ENCODE data around the gene NEUROD6. TPM values are rescaled to one million over a fixed set of nuclear protein-coding genes. Genes with fewer than 3 reads are reported as not detected.

The NEUROD6 gene
- total RNA-seq, 1 experiment from 2014 or later = not detected

GRCh38 chr7:31320675-31321074 lies 19.9 kb downstream of the NEUROD6 start:
- H3K4me3 Mint-ChIP-seq = no peak overlapping the region
- H3K4me1 Mint-ChIP-seq = peaks cover 3% of the 10 kb centered on the region; the same call in 1 of the 2 replicates
- H3K27ac Mint-ChIP-seq = no peak overlapping the region
- TF ChIP-seq ATF6 (CRISPR knock-in tag; IDR thresholded peaks at IDR 0.05) (no peak), ZNF121 (CRISPR knock-in tag; IDR thresholded peaks at IDR 0.05) (no peak), ATF1 (CRISPR knock-in tag; IDR thresholded peaks at IDR 0.05) (no peak), FOXP4 (CRISPR knock-in tag; IDR thresholded peaks at IDR 0.05) (no peak), ZBTB21 (CRISPR knock-in tag; IDR thresholded peaks at IDR 0.05; ENCODE audit: borderline replicate concordance) (no peak), ZNF281 (CRISPR knock-in tag; IDR thresholded peaks at IDR 0.05) (no peak), CREM (CRISPR knock-in tag; IDR thresholded peaks at IDR 0.05) (no peak), SMAD3 (CRISPR knock-in tag; IDR thresholded peaks at IDR 0.05; ENCODE audit: borderline replicate concordance) (no peak), GABPB1 (CRISPR knock-in tag; IDR thresholded peaks at IDR 0.05) (no peak), JAZF1 (CRISPR knock-in tag; IDR thresholded peaks at IDR 0.05) (no peak), NFE2L1 (CRISPR knock-in tag; IDR thresholded peaks at IDR 0.05) (no peak), USF2 (CRISPR knock-in tag; IDR thresholded peaks at IDR 0.05) (no peak), NFATC4 (CRISPR knock-in tag; IDR thresholded peaks at IDR 0.05) (no peak), ZNF138 (CRISPR knock-in tag; conservative IDR thresholded peaks at IDR 0.05) (no peak)
- TF ChIP-seq, protein P1, sequence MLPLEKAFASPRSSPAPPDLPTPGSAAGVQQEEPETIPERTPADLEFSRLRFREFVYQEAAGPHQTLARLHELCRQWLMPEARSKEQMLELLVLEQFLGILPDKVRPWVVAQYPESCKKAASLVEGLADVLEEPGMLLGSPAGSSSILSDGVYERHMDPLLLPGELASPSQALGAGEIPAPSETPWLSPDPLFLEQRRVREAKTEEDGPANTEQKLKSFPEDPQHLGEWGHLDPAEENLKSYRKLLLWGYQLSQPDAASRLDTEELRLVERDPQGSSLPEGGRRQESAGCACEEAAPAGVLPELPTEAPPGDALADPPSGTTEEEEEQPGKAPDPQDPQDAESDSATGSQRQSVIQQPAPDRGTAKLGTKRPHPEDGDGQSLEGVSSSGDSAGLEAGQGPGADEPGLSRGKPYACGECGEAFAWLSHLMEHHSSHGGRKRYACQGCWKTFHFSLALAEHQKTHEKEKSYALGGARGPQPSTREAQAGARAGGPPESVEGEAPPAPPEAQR (CRISPR knock-in tag; IDR thresholded peaks at IDR 0.05) = no peak
- TF ChIP-seq, protein P2, sequence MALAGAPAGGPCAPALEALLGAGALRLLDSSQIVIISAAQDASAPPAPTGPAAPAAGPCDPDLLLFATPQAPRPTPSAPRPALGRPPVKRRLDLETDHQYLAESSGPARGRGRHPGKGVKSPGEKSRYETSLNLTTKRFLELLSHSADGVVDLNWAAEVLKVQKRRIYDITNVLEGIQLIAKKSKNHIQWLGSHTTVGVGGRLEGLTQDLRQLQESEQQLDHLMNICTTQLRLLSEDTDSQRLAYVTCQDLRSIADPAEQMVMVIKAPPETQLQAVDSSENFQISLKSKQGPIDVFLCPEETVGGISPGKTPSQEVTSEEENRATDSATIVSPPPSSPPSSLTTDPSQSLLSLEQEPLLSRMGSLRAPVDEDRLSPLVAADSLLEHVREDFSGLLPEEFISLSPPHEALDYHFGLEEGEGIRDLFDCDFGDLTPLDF (CRISPR knock-in tag; IDR thresholded peaks at IDR 0.05) = no peak
- ChIA-PET CTCF (interaction anchor here (0.8 kb wide), 1 partner anchor 15 kb away, joined by 3 read pairs; no protein-coding TSS in a partner anchor), POLR2A (no interaction called here)
- no peaks in the 10 kb centered on the region for H3K36me3 Mint-ChIP-seq
- ATAC-seq (no peak), DNase-seq (ENCODE audit: low spot score) (no peak)
- no peaks in the 10 kb centered on the region for H3K27me3 Mint-ChIP-seq (ENCODE audit: low read depth)
- H3K9me3 Mint-ChIP-seq = no peaks in the 10 kb centered on the region

- no peaks in the 10 kb centered on the region for H3K9me3 Mint-ChIP-seq
- H3K27ac Mint-ChIP-seq = no peak overlapping the region
- DNase-seq (ENCODE audit: low spot score) = no peak
- H3K4me3 Mint-ChIP-seq = no peak overlapping the region
- POLR2A ChIA-PET = no interaction called here
- H3K4me1 Mint-ChIP-seq = no peaks in the 10 kb centered on the region
- CTCF ChIA-PET = interaction anchor here (2.0 kb wide), 1 partner anchor 18 kb away, joined by 4 read pairs; no protein-coding TSS in a partner anchor
- no peaks in the 10 kb centered on the region for H3K36me3 Mint-ChIP-seq
- TF ChIP-seq OVOL2 (CRISPR knock-in tag; IDR thresholded peaks at IDR 0.05; ENCODE audit: borderline replicate concordance) (no peak), ZBTB21 (CRISPR knock-in tag; IDR thresholded peaks at IDR 0.05; ENCODE audit: borderline replicate concordance) (no peak), ZNF219 (CRISPR knock-in tag; IDR thresholded peaks at IDR 0.05; ENCODE audit: borderline replicate concordance) (no peak), NR2C2 (CRISPR knock-in tag; IDR thresholded peaks at IDR 0.05) (no peak)
- no peak for ATAC-seq
- H3K27me3 Mint-ChIP-seq (ENCODE audit: low read depth) = no peaks in the 10 kb centered on the region
These were observed 22.2 kb downstream of the NEUROD6 start for GRCh38 chr7:31318313-31318712.
